Stimulated activated CD8-positive, alpha-beta memory T cell treated with anti-CD3 and anti-CD28 coated beads, Interleukin-2, amount 100 ng/mL, for 1 hour (primary cell): ENCODE measurements around the gene PAPPA2.
"Not testable (repeated sequence)": the region's sequence is repeated elsewhere in the genome, so short reads cannot be mapped to it uniquely, and the experiment has no call there.

Experiments
- DNase-seq, 2 donors: peaks; one replicate each; pipeline ENCODE4 v3.0.0-alpha.2; 2020; ENCODE audit warnings: low read depth in 2 of 2

Gene PAPPA2, protein sequence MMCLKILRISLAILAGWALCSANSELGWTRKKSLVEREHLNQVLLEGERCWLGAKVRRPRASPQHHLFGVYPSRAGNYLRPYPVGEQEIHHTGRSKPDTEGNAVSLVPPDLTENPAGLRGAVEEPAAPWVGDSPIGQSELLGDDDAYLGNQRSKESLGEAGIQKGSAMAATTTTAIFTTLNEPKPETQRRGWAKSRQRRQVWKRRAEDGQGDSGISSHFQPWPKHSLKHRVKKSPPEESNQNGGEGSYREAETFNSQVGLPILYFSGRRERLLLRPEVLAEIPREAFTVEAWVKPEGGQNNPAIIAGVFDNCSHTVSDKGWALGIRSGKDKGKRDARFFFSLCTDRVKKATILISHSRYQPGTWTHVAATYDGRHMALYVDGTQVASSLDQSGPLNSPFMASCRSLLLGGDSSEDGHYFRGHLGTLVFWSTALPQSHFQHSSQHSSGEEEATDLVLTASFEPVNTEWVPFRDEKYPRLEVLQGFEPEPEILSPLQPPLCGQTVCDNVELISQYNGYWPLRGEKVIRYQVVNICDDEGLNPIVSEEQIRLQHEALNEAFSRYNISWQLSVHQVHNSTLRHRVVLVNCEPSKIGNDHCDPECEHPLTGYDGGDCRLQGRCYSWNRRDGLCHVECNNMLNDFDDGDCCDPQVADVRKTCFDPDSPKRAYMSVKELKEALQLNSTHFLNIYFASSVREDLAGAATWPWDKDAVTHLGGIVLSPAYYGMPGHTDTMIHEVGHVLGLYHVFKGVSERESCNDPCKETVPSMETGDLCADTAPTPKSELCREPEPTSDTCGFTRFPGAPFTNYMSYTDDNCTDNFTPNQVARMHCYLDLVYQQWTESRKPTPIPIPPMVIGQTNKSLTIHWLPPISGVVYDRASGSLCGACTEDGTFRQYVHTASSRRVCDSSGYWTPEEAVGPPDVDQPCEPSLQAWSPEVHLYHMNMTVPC (N-terminal part only)

DNA sequence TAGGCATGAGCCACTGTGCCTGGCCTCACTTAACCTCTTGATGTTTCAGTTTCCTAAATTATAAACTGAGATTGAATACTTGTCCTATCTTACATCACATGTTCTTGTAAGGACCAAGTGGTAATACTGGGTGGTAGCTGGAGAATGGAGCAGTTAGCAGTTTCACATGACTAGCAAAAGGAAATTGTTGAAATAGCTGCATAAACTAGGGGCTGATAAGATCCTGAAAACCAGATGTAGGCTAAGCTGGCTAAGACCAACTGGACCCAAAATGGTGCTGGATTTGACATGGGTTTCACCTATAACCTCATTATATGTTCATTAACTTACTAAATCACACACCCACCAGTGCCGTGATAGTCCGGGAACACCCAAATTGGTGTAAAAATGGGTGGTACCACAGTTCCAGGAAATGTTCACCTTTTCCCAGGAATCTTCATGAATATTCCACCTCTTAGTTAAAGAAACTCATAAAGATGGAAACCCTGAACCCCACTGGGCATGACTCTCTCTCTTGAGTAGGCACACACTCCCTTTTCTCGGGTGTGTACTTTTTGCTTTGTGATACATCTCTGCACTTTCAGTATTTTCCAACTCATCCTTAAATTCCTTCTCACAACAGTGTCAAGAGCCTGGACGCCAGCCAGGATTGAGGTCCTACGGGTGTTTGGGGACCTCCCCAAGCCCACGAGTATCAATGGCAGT, at the start of gene PAPPA2:
TSS of gene PAPPA2 (plus strand) at position 502 of the 705 bp plus-strand sequence. CDS start 93,148 bp downstream, outside the sequence.
- no peak for DNase-seq

DNA sequence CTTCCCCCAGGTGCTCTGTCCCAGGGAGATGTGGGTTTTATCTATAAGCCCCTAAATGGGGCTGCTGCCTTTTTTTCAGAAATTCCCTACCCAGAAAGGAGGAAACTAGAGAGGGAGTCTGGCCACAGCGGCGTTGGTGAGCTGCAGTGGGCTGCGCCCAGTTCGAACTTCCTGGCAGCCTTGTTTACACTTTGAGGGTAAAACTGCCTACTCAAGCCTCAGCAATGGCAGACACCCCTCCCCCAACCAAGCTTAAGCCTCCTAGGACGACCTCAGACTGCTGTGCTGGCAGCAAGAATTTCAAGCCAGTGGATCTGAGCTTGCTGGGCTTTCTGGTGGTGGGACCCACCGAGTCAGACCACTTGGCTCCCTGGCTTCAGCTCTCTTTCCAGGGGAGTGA, 46.2 kb upstream of the PAPPA2 start:
- DNase-seq, result no peak

DNA sequence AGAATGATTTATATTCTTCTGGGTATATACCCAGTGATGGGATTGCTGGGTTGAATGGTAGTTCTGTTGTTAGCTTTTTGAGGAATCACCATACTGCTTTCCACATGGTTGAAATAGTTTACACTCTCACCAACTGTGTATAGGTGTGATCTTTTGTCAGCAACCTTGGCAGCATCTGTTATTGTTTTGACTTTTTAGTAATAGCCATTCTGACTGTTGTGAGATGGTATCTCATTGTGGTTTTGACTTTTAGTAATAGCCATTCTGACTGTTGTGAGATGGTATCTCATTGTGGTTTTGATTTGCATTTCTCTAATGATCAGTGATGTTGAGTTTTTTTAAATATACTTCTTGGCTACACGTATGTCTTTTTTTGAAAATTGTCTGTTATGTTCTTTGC, 43.4 kb upstream of the PAPPA2 start:
- DNase-seq, result not testable (repeated sequence)

DNA sequence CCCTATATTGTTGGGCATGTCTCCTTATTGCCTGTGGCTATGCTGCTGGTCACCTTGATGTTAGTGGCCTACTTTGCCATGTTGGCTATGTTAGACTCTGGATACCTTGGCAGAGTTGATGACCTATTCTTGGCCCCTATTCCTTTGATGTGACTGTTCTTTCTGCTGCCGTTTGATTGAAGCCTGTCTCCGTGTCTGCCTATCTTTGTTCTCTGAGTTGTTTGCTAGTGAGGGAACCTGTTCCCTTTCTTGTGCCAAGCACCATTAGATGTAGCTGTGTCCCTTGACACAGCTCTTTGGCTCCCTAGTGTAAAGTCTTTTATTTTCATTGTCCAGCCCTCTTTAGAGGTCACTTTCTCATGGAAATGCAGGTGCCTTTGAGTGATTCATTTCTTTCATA, 28.7 kb upstream of the PAPPA2 start:
- DNase-seq, result no peak

DNA sequence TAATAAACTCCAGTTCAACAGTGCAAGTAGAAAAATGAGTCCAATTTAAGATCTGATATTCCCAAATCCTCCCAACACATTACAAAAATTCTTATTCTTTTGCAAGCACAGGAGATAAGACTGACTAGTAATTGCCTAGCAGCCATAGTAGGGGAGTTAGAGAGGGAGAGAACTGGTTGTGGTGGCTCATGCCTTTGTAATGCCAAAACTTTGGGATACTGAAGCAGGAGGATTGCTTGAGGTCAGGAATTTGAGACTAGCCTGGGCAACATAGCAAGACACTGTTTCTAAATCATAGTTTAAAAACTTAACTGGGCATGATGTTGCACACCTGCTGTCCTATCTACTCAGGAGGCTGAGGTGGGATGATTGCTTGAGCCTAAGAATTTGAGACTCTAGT, 26.7 kb upstream of the PAPPA2 start:
- no peak for DNase-seq

DNA sequence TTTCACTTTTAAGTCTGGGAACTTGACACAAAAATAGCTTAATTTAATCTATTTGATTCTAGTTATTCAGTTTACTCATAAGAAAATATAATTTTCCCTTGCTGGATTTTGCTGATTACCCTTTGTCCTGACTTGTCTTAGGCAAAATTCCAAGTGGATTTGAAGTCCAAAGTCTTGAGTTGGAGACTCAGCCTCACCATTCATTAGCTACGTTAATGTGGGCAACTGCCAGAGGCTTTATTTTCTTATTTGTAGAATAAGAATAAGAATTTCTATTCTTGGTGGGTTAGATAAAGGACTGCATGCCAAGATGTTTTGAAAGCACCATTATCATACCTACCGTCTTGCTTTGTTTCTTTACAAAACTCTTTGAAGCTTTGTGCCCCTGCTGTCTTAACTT, 22.8 kb upstream of the PAPPA2 start:
- DNase-seq, result no peak

DNA sequence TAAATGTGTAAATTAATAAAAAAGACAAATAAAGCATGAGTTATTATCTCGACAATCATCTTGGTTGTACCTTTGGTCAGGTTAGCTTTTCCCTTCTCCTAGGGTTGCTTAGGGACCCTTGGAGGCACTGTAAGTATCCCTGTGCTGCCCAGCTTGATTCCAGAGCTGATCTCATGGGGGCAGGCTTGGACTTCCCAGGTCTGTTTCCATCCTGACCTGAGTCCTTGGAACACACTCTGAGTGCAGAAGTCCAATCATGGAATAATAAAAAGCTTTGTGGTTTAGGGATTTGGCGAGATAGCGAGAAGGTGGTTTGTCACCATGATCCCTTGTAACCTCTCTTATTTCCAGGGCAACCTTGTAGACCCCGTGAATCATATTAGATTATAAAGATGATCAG, 18.7 kb upstream of the PAPPA2 start:
- DNase-seq, result no peak

DNA sequence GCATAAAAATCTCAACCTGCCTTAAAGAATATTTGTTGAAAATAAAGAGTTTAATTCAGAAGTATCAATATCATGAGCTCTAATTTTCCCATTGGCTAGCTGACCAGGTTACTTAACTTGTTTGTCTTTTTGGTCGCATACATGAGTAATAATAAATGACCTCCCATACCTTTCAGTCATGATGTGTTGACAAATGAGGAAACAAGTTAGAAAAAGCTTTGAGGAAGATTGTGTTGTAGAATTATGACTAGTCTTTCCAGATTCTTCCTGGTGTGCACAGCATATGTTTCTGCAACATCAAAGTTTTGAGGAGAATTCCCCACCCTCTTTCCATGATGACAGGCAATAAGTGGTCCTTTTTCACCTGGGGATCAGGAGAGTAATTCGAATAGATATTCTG, 17.6 kb upstream of the PAPPA2 start:
- DNase-seq, result no peak

DNA sequence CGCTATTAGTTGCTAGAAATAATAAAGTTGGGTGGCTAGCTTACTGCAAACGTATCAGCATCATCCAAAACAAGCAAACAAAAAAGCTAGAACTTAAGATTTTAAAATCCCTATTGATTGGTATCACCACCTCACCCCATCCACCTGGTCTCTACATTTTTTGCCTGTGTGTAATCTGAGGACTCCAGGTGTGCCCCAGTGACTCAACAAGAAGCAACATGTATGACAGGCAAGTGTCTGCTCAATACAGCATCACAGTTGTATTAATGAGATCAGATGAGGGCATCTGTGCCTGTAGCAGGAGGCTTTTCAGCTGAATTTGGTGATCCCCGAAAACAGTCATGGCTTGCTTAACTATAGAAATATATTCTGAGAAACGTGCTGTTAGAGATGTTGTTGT, 14.6 kb upstream of the PAPPA2 start:
- DNase-seq, result no peak

DNA sequence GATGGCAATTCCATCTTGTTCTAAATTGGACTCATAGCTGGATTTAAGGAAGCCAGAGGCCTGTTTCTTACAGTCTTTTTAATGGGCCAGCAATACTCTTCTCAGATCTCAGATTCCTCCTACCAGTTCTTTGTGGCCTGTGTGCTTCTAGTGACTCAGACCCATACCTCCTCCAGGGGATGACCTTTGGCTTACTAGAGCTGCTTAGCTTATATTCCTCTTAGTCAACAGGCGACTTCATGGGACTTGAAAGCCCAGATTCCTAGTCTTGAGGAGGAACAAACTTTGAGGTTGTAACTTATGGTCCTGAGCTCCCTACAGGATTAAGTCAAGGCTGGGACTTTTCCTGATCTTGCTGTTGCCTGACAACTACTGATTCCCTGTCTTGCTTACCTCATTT, 12.4 kb upstream of the PAPPA2 start:
- DNase-seq, result no peak

DNA sequence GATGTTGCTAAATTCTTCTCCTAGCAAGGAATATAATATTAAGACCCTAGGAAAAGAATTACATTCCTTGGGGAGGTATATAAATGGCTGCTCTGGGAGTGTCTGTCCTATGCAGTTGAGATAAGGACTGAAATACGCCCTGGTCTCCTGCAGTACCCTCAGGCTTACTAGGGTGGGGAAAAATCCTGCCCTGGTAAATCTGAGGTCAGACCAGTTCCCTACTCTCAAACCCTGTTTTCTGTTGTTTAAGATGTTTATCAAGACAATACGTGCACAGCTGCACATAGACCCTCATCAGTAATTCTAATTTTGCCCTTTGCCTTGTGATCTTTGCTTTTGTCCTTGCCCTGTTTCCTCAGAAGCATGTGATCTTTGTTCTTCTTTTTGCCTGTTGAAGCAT, 11.2 kb upstream of the PAPPA2 start:
- DNase-seq, result not testable (repeated sequence)

DNA sequence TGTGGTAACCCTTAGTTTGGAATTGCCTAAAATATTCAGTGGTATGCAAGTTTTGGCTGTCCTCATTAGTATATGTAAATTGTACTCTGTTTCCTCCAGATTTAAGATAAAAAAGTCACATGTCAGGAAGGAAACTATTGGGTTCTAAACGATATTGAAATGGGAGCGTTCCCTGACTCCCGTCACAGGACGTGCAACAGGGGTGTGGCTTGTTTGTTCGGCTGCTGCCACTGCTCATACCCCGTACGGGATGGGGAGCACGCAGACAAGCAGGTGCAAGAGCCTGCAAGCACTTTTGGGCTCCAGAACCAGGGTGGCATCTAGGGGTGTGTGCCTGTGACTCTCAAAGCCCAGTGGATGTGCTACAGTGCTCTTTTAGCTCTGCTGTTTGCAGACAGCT, 6.2 kb upstream of the PAPPA2 start:
- DNase-seq, result no peak

DNA sequence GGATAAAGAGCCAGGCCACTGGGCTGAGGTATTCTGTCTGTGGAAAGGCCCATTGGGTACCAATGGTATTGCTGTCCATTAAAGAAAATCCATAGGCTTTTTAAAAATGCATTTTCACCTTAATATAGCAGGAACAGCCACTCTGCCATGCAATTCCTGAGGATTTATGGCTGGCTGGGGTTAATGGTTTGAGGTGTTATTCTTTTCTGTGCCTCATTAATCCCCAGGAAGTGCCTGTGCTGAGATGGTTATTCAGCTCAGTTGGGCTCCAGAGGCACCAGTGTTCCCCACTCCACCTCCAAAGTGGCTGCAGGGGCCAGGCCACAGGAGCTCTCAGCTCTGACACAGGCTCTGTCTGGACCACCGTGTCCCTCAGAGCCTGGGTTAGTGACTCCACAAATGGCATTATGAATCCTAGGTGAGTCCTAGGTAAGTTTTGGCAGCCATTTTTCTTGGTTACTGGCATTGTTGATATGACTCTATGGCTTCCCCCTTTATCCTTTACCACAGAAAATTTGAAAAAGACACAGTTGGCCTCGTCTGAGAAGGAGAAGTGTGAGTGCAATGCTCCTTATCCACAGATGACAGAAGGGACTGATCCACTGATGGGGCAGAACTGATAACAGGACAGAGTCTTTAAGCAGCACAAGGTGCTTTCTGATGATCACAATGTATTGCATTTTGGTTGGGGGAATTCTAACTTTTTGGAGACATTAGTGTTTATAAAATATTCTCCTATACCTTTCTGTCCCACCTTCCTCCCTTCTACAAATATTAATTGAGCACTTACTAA, 2.2 kb upstream of the PAPPA2 start:
- no peak for DNase-seq

DNA sequence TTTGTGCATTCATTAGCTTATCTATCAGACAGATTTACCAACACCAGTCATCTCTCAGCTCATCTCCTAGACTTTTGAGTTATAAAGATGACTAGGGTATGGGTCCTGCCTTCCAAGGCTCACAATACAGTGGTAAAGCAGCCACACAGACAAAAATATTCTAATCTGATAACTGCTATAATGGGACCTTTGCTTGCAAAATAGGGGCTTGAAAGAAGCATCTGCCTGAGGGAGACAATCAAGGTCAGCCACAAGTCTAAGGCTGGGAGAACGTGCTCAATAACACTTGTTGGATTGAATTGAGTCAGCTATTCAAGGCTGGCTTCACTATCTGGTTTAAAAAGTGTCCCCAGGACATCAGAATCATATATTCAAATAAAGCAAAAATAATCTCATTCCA, 1.4 kb upstream of the PAPPA2 start:
- DNase-seq, result no peak

DNA sequence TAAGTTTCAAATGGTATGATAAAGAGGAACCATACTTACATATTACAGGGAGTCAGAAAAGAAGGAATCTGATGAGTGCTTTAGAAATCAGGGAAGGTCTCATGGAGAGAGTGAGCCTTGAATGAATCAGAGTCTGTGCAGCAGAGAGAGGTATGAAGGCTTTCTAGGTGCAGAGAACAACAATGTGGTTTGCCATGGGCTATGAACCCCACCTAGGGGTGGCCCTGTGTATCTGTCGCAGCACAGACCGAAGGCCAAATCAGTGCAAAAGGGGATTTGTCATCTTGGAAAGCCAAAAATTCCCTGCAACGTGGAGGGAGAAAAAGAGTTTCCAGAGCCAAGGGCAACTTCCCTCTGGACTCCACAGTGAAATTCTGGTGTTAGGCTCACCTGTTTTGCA, 3.5 kb downstream of the PAPPA2 start:
- DNase-seq, result no peak

DNA sequence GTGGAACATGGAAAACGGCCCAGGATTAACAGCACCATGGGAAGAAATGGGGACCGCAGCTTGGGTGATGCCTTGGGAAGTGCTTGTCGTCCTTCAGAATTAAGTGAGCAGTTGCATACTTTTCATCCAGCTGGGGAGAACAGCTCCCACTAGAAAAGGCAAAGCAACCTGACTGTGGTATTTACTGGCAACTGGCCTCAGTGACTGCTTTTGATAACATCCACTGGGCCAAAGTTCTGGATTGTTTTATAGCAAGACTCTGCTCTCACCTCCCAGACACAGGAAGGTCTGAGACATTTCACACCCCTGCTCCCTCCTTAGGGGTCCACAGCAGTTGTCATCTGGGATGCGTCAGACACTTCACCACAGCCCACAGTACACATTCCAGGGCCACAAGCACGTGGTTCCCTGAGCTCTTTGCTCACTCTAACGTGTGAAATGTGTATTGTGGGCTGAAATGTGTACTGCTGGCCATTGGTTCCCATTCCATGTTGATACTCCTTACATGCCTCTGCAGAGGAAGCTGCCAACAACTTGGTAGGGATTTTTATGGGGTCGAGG, 6.6 kb downstream of the PAPPA2 start:
- no peak for DNase-seq

DNA sequence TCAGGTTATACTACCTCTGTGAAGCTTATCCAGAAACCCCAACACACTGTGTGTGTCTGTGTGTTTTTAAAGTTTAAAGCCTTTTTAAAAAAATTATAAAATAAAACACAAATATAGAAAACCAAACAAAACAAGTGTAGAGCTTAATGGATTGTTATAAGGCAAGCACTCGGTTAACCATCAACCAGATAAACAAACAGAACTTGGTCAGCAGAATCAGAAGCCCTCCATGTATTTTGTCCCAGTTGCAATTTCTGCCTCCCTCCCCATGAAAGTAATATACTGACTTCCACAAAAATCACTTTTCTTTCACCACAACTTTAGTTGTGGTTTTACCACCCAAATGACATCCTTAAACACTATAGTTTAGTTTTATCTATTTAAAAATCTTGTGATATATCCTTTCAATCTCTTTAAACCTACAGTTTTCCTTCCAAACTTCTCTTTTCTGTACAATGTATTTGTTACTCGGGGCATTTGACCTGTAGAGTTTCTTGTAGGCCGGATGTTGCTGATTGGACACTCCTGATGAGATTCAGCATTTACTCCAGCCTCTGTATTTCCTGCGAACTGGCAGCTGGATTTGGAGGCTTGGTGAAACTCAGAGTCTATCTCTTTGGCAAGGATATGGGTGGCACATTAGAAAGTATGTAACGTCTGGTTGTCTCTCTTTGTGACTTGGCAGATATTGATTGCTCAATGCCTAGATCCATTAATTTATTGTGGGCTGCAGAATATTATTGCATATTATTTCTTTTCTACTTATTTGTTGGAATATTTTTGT, 8.6 kb downstream of the PAPPA2 start:
- DNase-seq, result no peak

DNA sequence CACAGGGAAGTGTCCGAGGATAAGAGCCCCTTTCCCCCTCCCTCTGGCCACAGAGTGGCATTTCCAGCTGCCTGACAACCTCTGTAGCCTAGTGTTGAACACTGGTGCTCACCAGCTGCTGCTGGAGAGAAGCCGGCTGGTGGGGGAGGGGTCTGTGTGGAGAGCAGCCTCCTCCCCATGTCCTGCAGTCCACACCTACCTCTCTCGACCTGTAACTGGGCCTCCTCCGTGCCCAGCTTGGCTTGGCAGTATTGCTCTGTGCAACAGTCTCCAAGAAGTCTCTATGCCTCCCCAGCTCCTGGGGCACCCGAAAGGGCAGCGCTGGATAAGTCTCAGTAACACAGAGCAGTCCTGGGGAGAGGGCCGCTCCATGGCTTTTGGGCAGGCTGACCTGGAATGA, 17.0 kb downstream of the PAPPA2 start:
- DNase-seq, result no peak

DNA sequence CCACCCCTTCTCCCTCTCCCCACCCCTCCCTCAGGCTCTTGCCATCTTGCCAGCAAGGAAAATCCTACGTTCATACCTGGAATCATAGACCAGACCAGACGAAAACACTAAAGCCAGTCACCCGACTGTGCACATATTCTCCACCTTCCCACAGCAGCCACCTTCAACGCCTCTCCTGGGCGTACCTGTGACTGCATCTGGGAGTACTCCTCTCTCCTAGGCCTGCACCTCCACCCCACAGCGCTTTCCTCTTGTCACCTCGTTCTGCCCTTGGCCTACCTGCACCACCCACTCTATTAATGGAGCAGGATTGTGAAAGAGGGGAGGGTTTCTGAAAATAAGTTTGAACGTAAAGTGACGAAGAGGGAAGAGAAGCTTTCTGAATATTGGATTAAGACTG, 17.8 kb downstream of the PAPPA2 start:
- no peak for DNase-seq

DNA sequence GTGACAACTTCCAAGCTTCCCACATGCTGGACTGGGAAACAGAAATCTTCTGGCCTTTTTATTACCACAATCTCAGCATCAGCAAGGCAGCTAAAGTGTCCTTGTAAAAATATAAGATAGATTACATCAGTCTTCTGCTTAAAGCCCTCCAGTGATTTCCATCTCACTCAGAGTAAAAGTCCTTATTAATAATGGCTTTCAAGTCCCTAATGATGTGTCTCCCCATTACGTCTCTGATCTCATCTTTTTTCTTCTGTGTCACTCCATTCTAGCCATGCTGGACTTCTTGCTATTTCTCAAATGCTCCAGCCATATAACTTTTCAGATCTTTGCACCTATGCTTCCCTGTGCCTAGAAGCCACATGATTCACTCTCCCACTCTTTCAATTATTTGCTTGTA, 22.1 kb downstream of the PAPPA2 start:
- DNase-seq, result no peak
